HG03521 (cell line): ENCODE results near the gene RFX5.

Experiments used
- ATAC-seq: cut with Tn5 transposase; IDR thresholded peaks from one replicate; pipeline ENCODE4 v1.9.1; 2021; ENCODE audit warnings: mild to moderate bottlenecking, moderate library complexity; ENCODE audit not compliant: unreplicated experiment

RFX5 gene

GRCh38 chr1:151325646-151326429 is 21.2 kb downstream of the RFX5 start:
- no peak for ATAC-seq

- ATAC-seq, result no peak
These were observed 21.8 kb downstream of the RFX5 start for GRCh38 chr1:151325231-151325630.

- no peak for ATAC-seq
These were observed 22.6 kb downstream of the RFX5 start for GRCh38 chr1:151324390-151324930.

- no peak for ATAC-seq
These were observed 28.1 kb downstream of the RFX5 start for GRCh38 chr1:151318975-151319374.

- no peak for ATAC-seq
These were observed 31.4 kb downstream of the RFX5 start for GRCh38 chr1:151315565-151316235.

GRCh38 chr1:151314137-151314875 is 32.7 kb downstream of the RFX5 start:
- ATAC-seq, result no peak

GRCh38 chr1:151313501-151313900 is 33.6 kb downstream of the RFX5 start:
- no peak for ATAC-seq

GRCh38 chr1:151312826-151313225 is 34.2 kb downstream of the RFX5 start:
- no peak for ATAC-seq

GRCh38 chr1:151312411-151312810 is 34.6 kb downstream of the RFX5 start:
- ATAC-seq, result no peak

GRCh38 chr1:151311589-151312331 is 35.3 kb downstream of the RFX5 start:
- ATAC-seq, result no peak

GRCh38 chr1:151311011-151311410 is 36.0 kb downstream of the RFX5 start:
- ATAC-seq, result no peak

GRCh38 chr1:151309811-151310323 is 37.2 kb downstream of the RFX5 start:
- no peak for ATAC-seq

- ATAC-seq, result no peak
These were observed 52.1 kb downstream of the RFX5 start for GRCh38 chr1:151294742-151295462.

GRCh38 chr1:151293093-151293492 is 54.0 kb downstream of the RFX5 start:
- ATAC-seq, result no peak

GRCh38 chr1:151292207-151293030 is 54.6 kb downstream of the RFX5 start:
- ATAC-seq, result no peak

GRCh38 chr1:151290709-151291303 is 56.2 kb downstream of the RFX5 start:
- no peak for ATAC-seq
